ENCODE data around the gene FASN. TPM values are rescaled to one million over a fixed set of nuclear protein-coding genes. Genes with fewer than 3 reads are reported as not detected.

FASN gene
- total RNA-seq, 1 experiment from 2014 or later: 372 TPM

- no peak for DNase-seq
- intact Hi-C loops (cut with micrococcal nuclease; ENCODE audit: unreplicated experiment): no loop called here
- CTCF ChIA-PET: no interaction called here
- no peak overlapping the region for H3K27ac Mint-ChIP-seq (ENCODE audit: unreplicated experiment)
- H3K4me1 Mint-ChIP-seq (ENCODE audit: low read depth, unreplicated experiment): no peaks in the 10 kb centered on the region
- peaks cover 64% of the 10 kb centered on the region for H3K36me3 Mint-ChIP-seq (ENCODE audit: insufficient read depth, unreplicated experiment)
- no peak overlapping the region for H3K4me3 Mint-ChIP-seq (ENCODE audit: low read depth, unreplicated experiment)
- TF ChIP-seq CTCF (IDR thresholded peaks at IDR 0.05; ENCODE audit: unreplicated experiment): peak; percentile 15
- BruUV-seq (replicated peaks): no TSS peak
- no peaks in the 10 kb centered on the region for H3K27me3 Mint-ChIP-seq (ENCODE audit: unreplicated experiment)
- H3K9me3 Mint-ChIP-seq (ENCODE audit: low read depth, unreplicated experiment): no peaks in the 10 kb centered on the region
These were observed 21.0 kb downstream of the FASN start for GRCh38 chr17:82076785-82077591.

- intact Hi-C loops (cut with micrococcal nuclease; ENCODE audit: unreplicated experiment): no loop called here
- H3K4me1 Mint-ChIP-seq (ENCODE audit: low read depth, unreplicated experiment): no peaks in the 10 kb centered on the region
- TF ChIP-seq CTCF (IDR thresholded peaks at IDR 0.05; ENCODE audit: unreplicated experiment): no peak
- no peak overlapping the region for H3K27ac Mint-ChIP-seq (ENCODE audit: unreplicated experiment)
- no peaks in the 10 kb centered on the region for H3K27me3 Mint-ChIP-seq (ENCODE audit: unreplicated experiment)
- H3K4me3 Mint-ChIP-seq (ENCODE audit: low read depth, unreplicated experiment): no peak overlapping the region
- no TSS peak for BruUV-seq (replicated peaks)
- no peak for DNase-seq
- CTCF ChIA-PET: no interaction called here
- peaks cover 60% of the 10 kb centered on the region for H3K36me3 Mint-ChIP-seq (ENCODE audit: insufficient read depth, unreplicated experiment)
- H3K9me3 Mint-ChIP-seq (ENCODE audit: low read depth, unreplicated experiment): no peaks in the 10 kb centered on the region
These were observed 21.8 kb downstream of the FASN start for GRCh38 chr17:82076018-82076784.

- DNase-seq: no peak
- H3K4me1 Mint-ChIP-seq (ENCODE audit: low read depth, unreplicated experiment): no peaks in the 10 kb centered on the region
- CTCF ChIA-PET: interaction anchor here (0.6 to 0.7 kb wide), 2 partner anchors 17 to 33 kb away, joined by 3 to 4 read pairs; no protein-coding TSS in a partner anchor
- no peaks in the 10 kb centered on the region for H3K9me3 Mint-ChIP-seq (ENCODE audit: low read depth, unreplicated experiment)
- H3K27me3 Mint-ChIP-seq (ENCODE audit: unreplicated experiment): no peaks in the 10 kb centered on the region
- H3K36me3 Mint-ChIP-seq (ENCODE audit: insufficient read depth, unreplicated experiment): peaks cover 36% of the 10 kb centered on the region
- H3K4me3 Mint-ChIP-seq (ENCODE audit: low read depth, unreplicated experiment): no peak overlapping the region
- intact Hi-C loops (cut with micrococcal nuclease; ENCODE audit: unreplicated experiment): no loop called here
- TF ChIP-seq CTCF (IDR thresholded peaks at IDR 0.05; ENCODE audit: unreplicated experiment): no peak
- BruUV-seq (replicated peaks): no TSS peak
- no peak overlapping the region for H3K27ac Mint-ChIP-seq (ENCODE audit: unreplicated experiment)
These were observed 24.6 kb downstream of the FASN start for GRCh38 chr17:82073446-82073845.

- no TSS peak for BruUV-seq (replicated peaks)
- CTCF ChIA-PET: interaction anchor here (0.7 kb wide), 1 partner anchor 33 kb away, joined by 3 read pairs; no protein-coding TSS in a partner anchor
- Mint-ChIP-seq H3K27ac (ENCODE audit: unreplicated experiment) (no peak overlapping the region), H3K4me1 (ENCODE audit: low read depth, unreplicated experiment) (no peaks in the 10 kb centered on the region), H3K4me3 (ENCODE audit: low read depth, unreplicated experiment) (no peak overlapping the region), H3K9me3 (ENCODE audit: low read depth, unreplicated experiment) (no peaks in the 10 kb centered on the region), H3K36me3 (ENCODE audit: insufficient read depth, unreplicated experiment) (peaks cover 30% of the 10 kb centered on the region), H3K27me3 (ENCODE audit: unreplicated experiment) (no peaks in the 10 kb centered on the region)
- TF ChIP-seq CTCF (IDR thresholded peaks at IDR 0.05; ENCODE audit: unreplicated experiment): no peak
- DNase-seq: no peak
- intact Hi-C loops (cut with micrococcal nuclease; ENCODE audit: unreplicated experiment): no loop called here
These were observed 25.2 kb downstream of the FASN start for GRCh38 chr17:82072827-82073226.
